H1 (cell line): ENCODE measurements around the gene TIMP3. TPM values are rescaled to one million over a fixed set of nuclear protein-coding genes. Genes with fewer than 3 reads are reported as not detected.

Source experiments
- CTCF ChIA-PET: fragments of 300-600 bp; sonication (Branson Sonifier 250); formaldehyde crosslinking; loops from one replicate; lab custom pipeline; 2021; ENCODE audit not compliant: partially characterized antibody; lab: Charles Lee
- POLR2A ChIA-PET: fragments of 300-600 bp; sonication (Branson Sonifier 250); formaldehyde crosslinking; loops from one replicate; lab custom pipeline; 2021; ENCODE audit warnings: inconsistent platforms; ENCODE audit not compliant: partially characterized antibody; lab: Charles Lee
- DNase-seq, 2 experiments: peaks; one replicate each; pipeline versions ENCODE4 v3.0.0 to v3.0.0-alpha.2; 2010 to 2022; ENCODE audit warnings: low spot score in 2 of 2, low read depth in 1 of 2, mixed read lengths in 1 of 2
- FAIRE-seq: peaks from 2 replicates; lab custom pipeline; 2011; peaks lifted over from hg19 to GRCh38; lab: Jason Lieb, UNC
- H2AFZ ChIP-seq: 2 replicates; pipeline ENCODE4 v1.8.1; 2012; ENCODE audit warnings: low read length, inconsistent platforms
- H2AK5ac ChIP-seq: 2 replicates; pipeline ENCODE4 v1.6.1; 2013; ENCODE audit warnings: low read depth, low read length
- H2BK120ac ChIP-seq: replicated peaks from 2 replicates; pipeline ENCODE3; 2013; ENCODE audit warnings: low read depth, low read length, inconsistent platforms
- H2BK12ac ChIP-seq: 2 replicates; pipeline ENCODE4 v1.6.1; 2013; ENCODE audit warnings: low read depth, low read length
- H2BK15ac ChIP-seq: 2 replicates; pipeline ENCODE4 v1.6.1; 2013; ENCODE audit warnings: low read length
- H2BK20ac ChIP-seq: 2 replicates; pipeline ENCODE4 v1.6.1; 2013; ENCODE audit warnings: low read length
- H2BK5ac ChIP-seq: 2 replicates; pipeline ENCODE4 v1.6.1; 2013; ENCODE audit warnings: low read depth, low read length
- H3K14ac ChIP-seq: 2 replicates; pipeline ENCODE4 v1.6.1; 2013; ENCODE audit warnings: inconsistent platforms; ENCODE audit not compliant: insufficient read length
- H3K18ac ChIP-seq: 2 replicates; pipeline ENCODE4 v1.6.1; 2013; ENCODE audit warnings: low read length; ENCODE audit errors: extremely low read depth
- H3K23ac ChIP-seq: 2 replicates; pipeline ENCODE4 v1.6.1; 2013; ENCODE audit warnings: inconsistent platforms; ENCODE audit not compliant: insufficient read length
- H3K23me2 ChIP-seq: 2 replicates; pipeline ENCODE4 v1.6.1; 2013; ENCODE audit warnings: low read depth, low read length
- H3K27ac ChIP-seq: 2 replicates; pipeline ENCODE4 v1.6.1; 2011; ENCODE audit warnings: low read depth, low read length, inconsistent platforms
- H3K27me3 ChIP-seq, 4 experiments: replicated peaks in 1 of 4; 1 replicate in 1 of 4; 2 replicates in 3 of 4; pipeline versions ENCODE4 v1.6.1 to v1.8.1; 2011 to 2013; ENCODE audit warnings: low read length in 3 of 4, mild to moderate bottlenecking in 3 of 4, inconsistent platforms in 2 of 4, mixed read lengths in 2 of 4, moderate library complexity in 1 of 4; ENCODE audit not compliant: control insufficient read depth in 3 of 4, insufficient read depth in 3 of 4; ENCODE audit errors: extremely low read depth in 1 of 4
- H3K36me3 ChIP-seq, 4 experiments: 2 replicates each; pipeline versions ENCODE4 v1.6.1 to v1.8.1; 2011 to 2013; ENCODE audit warnings: mild to moderate bottlenecking in 4 of 4, low read length in 3 of 4, moderate library complexity in 2 of 4, control low read depth in 1 of 4, inconsistent platforms in 1 of 4; ENCODE audit not compliant: insufficient read depth in 4 of 4, control insufficient read depth in 2 of 4
- H3K4ac ChIP-seq: replicated peaks from 2 replicates; pipeline ENCODE3; 2013; ENCODE audit warnings: low read length, low read depth, mixed read lengths, inconsistent platforms; ENCODE audit not compliant: insufficient read length
- H3K4me1 ChIP-seq, 4 experiments: replicated peaks in 1 of 4; 1 replicate in 1 of 4; 2 replicates in 3 of 4; pipeline versions ENCODE4 v1.6.1 to v1.8.1; 2011 to 2013; ENCODE audit warnings: low read length in 3 of 4, inconsistent platforms in 2 of 4, mixed read lengths in 1 of 4; ENCODE audit not compliant: insufficient read depth in 4 of 4, control insufficient read depth in 3 of 4
- H3K4me2 ChIP-seq, 2 experiments: 2 replicates each; pipeline versions ENCODE4 v1.6.1 to v1.8.1; 2011 to 2013; ENCODE audit warnings: low read depth in 2 of 2, low read length in 2 of 2, control low read depth in 1 of 2, inconsistent platforms in 1 of 2, mild to moderate bottlenecking in 1 of 2; ENCODE audit not compliant: insufficient read depth in 1 of 2
- H3K4me3 ChIP-seq, 4 experiments: fragments of 200-600, 300-600 bp in 1 of 4; sonication (generic), shearing (Covaris generic), sonication (Bioruptor Twin) in 1 of 4; 2 replicates each; pipeline versions ENCODE4 v1.5.1 to v1.8.1; 2011 to 2016; ENCODE audit warnings: low read length in 4 of 4, low read depth in 3 of 4, control low read depth in 2 of 4, inconsistent platforms in 2 of 4, mild to moderate bottlenecking in 2 of 4, mixed read lengths in 1 of 4, moderate library complexity in 1 of 4; ENCODE audit not compliant: insufficient read depth in 2 of 4; ENCODE audit errors: extremely low read depth in 1 of 4
- H3K56ac ChIP-seq: replicated peaks from 2 replicates; pipeline ENCODE3; 2013; ENCODE audit warnings: low read depth, mild to moderate bottlenecking, mixed read lengths, low read length, inconsistent platforms; ENCODE audit not compliant: insufficient read length
- H3K79me1 ChIP-seq: 2 replicates; pipeline ENCODE4 v1.6.1; 2013; ENCODE audit warnings: low read depth, low read length, control low read depth
- H3K79me2 ChIP-seq, 2 experiments: 2 replicates each; pipeline versions ENCODE4 v1.6.1 to v1.8.1; 2012 to 2013; ENCODE audit warnings: low read length in 2 of 2, mild to moderate bottlenecking in 2 of 2, inconsistent platforms in 1 of 2; ENCODE audit not compliant: insufficient read depth in 2 of 2, control insufficient read depth in 1 of 2
- H3K9ac ChIP-seq, 4 experiments: replicated peaks in 1 of 4; 1 replicate in 1 of 4; 2 replicates in 3 of 4; pipeline versions ENCODE4 v1.6.1 to v1.8.1; 2011 to 2013; ENCODE audit warnings: low read depth in 3 of 4, low read length in 3 of 4, control low read depth in 2 of 4, mild to moderate bottlenecking in 2 of 4, moderate library complexity in 2 of 4, inconsistent platforms in 1 of 4; ENCODE audit errors: extremely low read depth in 1 of 4
- H3K9me3 ChIP-seq, 2 experiments: 2 replicates each; pipeline versions ENCODE4 v1.6.1 to v1.8.1; 2012 to 2013; ENCODE audit warnings: mild to moderate bottlenecking in 2 of 2, moderate library complexity in 2 of 2, control low read depth in 1 of 2, inconsistent platforms in 1 of 2, low read depth in 1 of 2, low read length in 1 of 2, mixed read lengths in 1 of 2; ENCODE audit not compliant: insufficient read depth in 2 of 2
- H4K20me1 ChIP-seq, 2 experiments: replicated peaks in 1 of 2; 2 replicates each; pipeline versions ENCODE3 to v1.8.1; 2011 to 2013; ENCODE audit warnings: inconsistent platforms in 2 of 2, low read length in 2 of 2, mild to moderate bottlenecking in 1 of 2; ENCODE audit not compliant: insufficient read depth in 2 of 2, control insufficient read depth in 1 of 2
- H4K5ac ChIP-seq: 2 replicates; pipeline ENCODE4 v1.6.1; 2013; ENCODE audit warnings: low read length, low read depth, mixed read lengths, inconsistent platforms; ENCODE audit not compliant: insufficient read length
- H4K8ac ChIP-seq: 2 replicates; pipeline ENCODE4 v1.8.0; 2013; ENCODE audit warnings: mild to moderate bottlenecking, moderate library complexity, low read length, inconsistent platforms; ENCODE audit not compliant: insufficient read depth; ENCODE audit errors: extremely low read depth
- H4K91ac ChIP-seq: replicated peaks from 2 replicates; pipeline ENCODE3; 2013; ENCODE audit warnings: low read length, mixed read lengths, inconsistent platforms; ENCODE audit not compliant: insufficient read length
- CREB1 ChIP-seq: IDR thresholded peaks from 2 replicates; pipeline ENCODE4 v1.6.1; 2012; ENCODE audit warnings: inconsistent platforms
- POU5F1 ChIP-seq: IDR thresholded peaks from 2 replicates; pipeline ENCODE4 v1.6.1; 2011; ENCODE audit warnings: low read depth, mild to moderate bottlenecking, low read length, moderate library complexity
- SAP30 ChIP-seq: fragments of 300-600 bp; sonication (generic); IDR thresholded peaks from 2 replicates; pipeline ENCODE4 v1.7.1; 2012; ENCODE audit warnings: low read length, moderate library complexity, mild to moderate bottlenecking, inconsistent platforms; ENCODE audit not compliant: insufficient read depth, insufficient replicate concordance
- SIX5 ChIP-seq: IDR thresholded peaks from 2 replicates; pipeline ENCODE4 v1.6.1; 2011; ENCODE audit warnings: mild to moderate bottlenecking, low read depth, low read length
- SUZ12 ChIP-seq: fragments of 200-600 bp; sonication (generic); IDR thresholded peaks from 2 replicates; pipeline ENCODE4 v1.6.1; 2012; ENCODE audit warnings: mild to moderate bottlenecking, inconsistent platforms, low read length, moderate library complexity, mixed read lengths
- TAF7 ChIP-seq: optimal IDR thresholded peaks from 2 replicates; pipeline ENCODE3; 2011; ENCODE audit warnings: low read depth, mild to moderate bottlenecking, inconsistent platforms, low read length, moderate library complexity, borderline replicate concordance
- WGBS, 2 experiments: shearing (Covaris generic) in 1 of 2; methylation state at CpG; one replicate each; pipeline versions ENCODE4 v1.1.6 to v1.1.7; 2013 to 2015; ENCODE audit warnings: low lambda C conversion rate in 2 of 2, mixed read lengths in 2 of 2, inconsistent platforms in 1 of 2, low coverage in 1 of 2, missing lambda C conversion rate in 1 of 2; ENCODE audit not compliant: insufficient replicate concordance in 2 of 2, insufficient coverage in 1 of 2, insufficient read length in 1 of 2; ENCODE audit errors: extremely low coverage in 1 of 2, missing lambda C conversion rate in 1 of 2; 5-methylcytosine and 5-hydroxymethylcytosine counted together
- polyA plus RNA-seq, 7 experiments: library from polyadenylated mRNA; depleted of rRNA in 3 of 7; stranded (reverse) in 5 of 7; unstranded in 2 of 7; fragments of >200 nt in 5 of 7; fragments of 200-250 nt in 2 of 7; gene quantifications; 1 replicate in 5 of 7; 2 replicates in 1 of 7; 4 replicates in 1 of 7; pipeline versions ENCODE4 v1.2.1 to v1.2.3, GENCODE V29; 2011 to 2013; ENCODE audit warnings: missing spikeins in 2 of 7, mixed read lengths in 2 of 7
- total RNA-seq: library from RNA; stranded (reverse); fragmentation: NEBNext Ultra II Directional; extraction: Animal tissue kit (Norgen Biotek cat#: 25700); gene quantifications from 2 replicates; pipeline ENCODE4 v1.2.1, GENCODE V29; 2021

The TIMP3 gene
- total and polyA plus RNA-seq, 2 of the 8 experiments (the other 6 are each of a cell fraction or from before 2014, with no cell fraction given): 1.3 to 4.7 TPM

GRCh38 chr22:32910429-32910772 is 108.9 kb downstream of the TIMP3 start:
- H3K23me2 ChIP-seq: no peaks in the 10 kb centered on the region
- H2BK15ac ChIP-seq: no peak overlapping the region
- ChIA-PET POLR2A (no interaction called here), CTCF (interaction anchor here (1.2 to 5.7 kb wide), 5 partner anchors 9 to 140 kb away, joined by 3 to 36 read pairs (median 4); no protein-coding TSS in a partner anchor)
- H2BK20ac ChIP-seq: no peak overlapping the region
- no peak overlapping the region for H3K56ac ChIP-seq
- H2BK120ac ChIP-seq: no peak overlapping the region
- H4K5ac ChIP-seq: no peak overlapping the region
- TF ChIP-seq CREB1 (no peak), TAF7 (no peak), POU5F1 (no peak), SUZ12 (no peak), SIX5 (no peak), SAP30 (no peak)
- H3K23ac ChIP-seq: no peak overlapping the region
- H4K20me1 ChIP-seq: no peaks in the 10 kb centered on the region
- WGBS, 2 experiments: 95% methylated on average over 6 of the region's 6 CpGs; no CpG with 5 or more reads in 1 of the 2 experiments
- no peaks in the 10 kb centered on the region for H3K9me3 ChIP-seq
- H3K4me3 ChIP-seq: no peak overlapping the region
- H3K4me2 ChIP-seq: no peak overlapping the region
- H3K79me1 ChIP-seq: no peaks in the 10 kb centered on the region
- no peak overlapping the region for H2BK12ac ChIP-seq
- H3K27ac ChIP-seq: no peak overlapping the region
- no peaks in the 10 kb centered on the region for H3K27me3 ChIP-seq
- H3K18ac ChIP-seq: no peak overlapping the region
- no peak overlapping the region for H2BK5ac ChIP-seq
- H3K4ac ChIP-seq: no peak overlapping the region
- H3K9ac ChIP-seq: no peak overlapping the region
- no peak overlapping the region for H2AFZ ChIP-seq
- H3K14ac ChIP-seq: no peak overlapping the region
- peaks cover 0 to 3% (median 1%) of the 10 kb centered on the region in 4 experiments; a peak in 1 of 7 replicates for H3K4me1 ChIP-seq
- no peaks in the 10 kb centered on the region for H3K79me2 ChIP-seq
- no peaks in the 10 kb centered on the region for H3K36me3 ChIP-seq
- H4K8ac ChIP-seq: no peak overlapping the region
- DNase-seq (no peak), FAIRE-seq (no peak)
- H4K91ac ChIP-seq: no peak overlapping the region
- H2AK5ac ChIP-seq: no peak overlapping the region
